GM23338 (cell line): ENCODE measurements around the gene CDK17. TPM values are rescaled to one million over a fixed set of nuclear protein-coding genes. Genes with fewer than 3 reads are reported as not detected.

Source experiments
- ATAC-seq: fragments of 200-7000 bp; cut with Tn5 transposase; 3 replicates; pipeline ENCODE4 v1.9.1; 2020
- DNase-seq: peaks from one replicate; pipeline ENCODE4 v3.0.0-alpha.2; 2015; ENCODE audit warnings: low spot score
- H2AFZ ChIP-seq: fragments of 200-600 bp; sonication (generic); 2 replicates; pipeline ENCODE4 v1.8.0; 2016; ENCODE audit warnings: antibody characterized with exemption, mild to moderate bottlenecking, moderate library complexity
- H3F3A ChIP-seq: fragments of 200-600 bp; sonication (generic); replicated peaks from 2 replicates; pipeline ENCODE4 v1.8.0; 2017; ENCODE audit warnings: antibody characterized with exemption, mixed run types, low read depth
- H3K27ac ChIP-seq: fragments of 200-600 bp; sonication (generic); 2 replicates; pipeline ENCODE4 v1.6.1; 2016; ENCODE audit warnings: low read depth
- H3K27me3 ChIP-seq: fragments of 200-600 bp; sonication (generic); 2 replicates; pipeline ENCODE4 v1.8.0; 2016; ENCODE audit warnings: mild to moderate bottlenecking, mixed run types, moderate library complexity; ENCODE audit not compliant: insufficient read depth
- H3K36me3 ChIP-seq: fragments of 200-600 bp; sonication (generic); 2 replicates; pipeline ENCODE4 v1.8.0; 2016; ENCODE audit warnings: mild to moderate bottlenecking; ENCODE audit not compliant: insufficient read depth
- H3K4me1 ChIP-seq: fragments of 200-600 bp; sonication (generic); 2 replicates; pipeline ENCODE4 v1.8.0; 2016; ENCODE audit warnings: mild to moderate bottlenecking, moderate library complexity; ENCODE audit not compliant: insufficient read depth
- H3K4me2 ChIP-seq: fragments of 200-600 bp; sonication (generic); 2 replicates; pipeline ENCODE4 v1.7.1; 2017; ENCODE audit warnings: mixed run types
- H3K4me3 ChIP-seq: fragments of 200-600 bp; sonication (generic); 2 replicates; pipeline ENCODE4 v1.6.1; 2016; ENCODE audit warnings: mixed run types
- H3K79me2 ChIP-seq: fragments of 200-600 bp; sonication (generic); replicated peaks from 2 replicates; pipeline ENCODE4 v1.8.0; 2017; ENCODE audit warnings: mild to moderate bottlenecking; ENCODE audit not compliant: insufficient read depth
- H3K9me2 ChIP-seq: fragments of 200-600 bp; sonication (generic); 2 replicates; pipeline ENCODE4 v1.8.0; 2017; ENCODE audit not compliant: insufficient read depth
- H4K20me1 ChIP-seq: fragments of 200-600 bp; sonication (generic); replicated peaks from 2 replicates; pipeline ENCODE4 v1.8.0; 2017; ENCODE audit warnings: mild to moderate bottlenecking; ENCODE audit not compliant: insufficient read depth
- H3K27ac Mint-ChIP-seq: 2 replicates; pipeline ENCODE4 v1.8.0; 2020; ENCODE audit warnings: inconsistent platforms, mild to moderate bottlenecking, moderate library complexity, mixed read lengths
- H3K27me3 Mint-ChIP-seq: 3 replicates; pipeline ENCODE4 v1.8.0; 2022; ENCODE audit warnings: low read depth, mild to moderate bottlenecking, moderate library complexity, mixed read lengths, inconsistent platforms; ENCODE audit not compliant: insufficient read depth, poor library complexity
- H3K36me3 Mint-ChIP-seq: 3 replicates; pipeline ENCODE4 v1.8.0; 2021; ENCODE audit warnings: low read depth, mild to moderate bottlenecking, inconsistent platforms, moderate library complexity, mixed read lengths
- H3K4me1 Mint-ChIP-seq: 3 replicates; pipeline ENCODE4 v1.8.0; 2020; ENCODE audit warnings: mild to moderate bottlenecking, inconsistent platforms, mixed read lengths
- H3K4me3 Mint-ChIP-seq: 3 replicates; pipeline ENCODE4 v1.8.0; 2021; ENCODE audit warnings: moderate library complexity, mild to moderate bottlenecking, inconsistent platforms, mixed read lengths
- H3K9me3 Mint-ChIP-seq: 3 replicates; pipeline ENCODE4 v1.8.0; 2020; ENCODE audit warnings: moderate library complexity, mild to moderate bottlenecking, inconsistent platforms, mixed read lengths
- CREB1 ChIP-seq: fragments of 250-450 bp; sonication (Bioruptor Pico); IDR thresholded peaks from 2 replicates; pipeline ENCODE4 v1.5.0; 2020; ENCODE audit warnings: low read depth, mild to moderate bottlenecking, moderate library complexity
- CTCF ChIP-seq, 2 experiments: fragments of 200-600 bp in 1 of 2; sonication (generic) in 1 of 2; conservative IDR thresholded peaks; 2 replicates each; pipeline versions ENCODE4 v1.5.1 to v1.6.1; 2016 to 2017; ENCODE audit warnings: antibody characterized with exemption in 2 of 2, low read depth in 2 of 2, mild to moderate bottlenecking in 2 of 2, moderate library complexity in 1 of 2
- ETS1 ChIP-seq: IDR thresholded peaks from 2 replicates; pipeline ENCODE4 v1.6.1; 2016; ENCODE audit warnings: antibody characterized with exemption
- EZH2 ChIP-seq: fragments of 200-600 bp; sonication (generic); IDR thresholded peaks from one replicate; pipeline ENCODE4 v1.8.0; 2017; ENCODE audit warnings: antibody characterized with exemption, mild to moderate bottlenecking, low read depth; ENCODE audit not compliant: unreplicated experiment
- EZH2phosphoT487 ChIP-seq: fragments of 200-600 bp; sonication (generic); IDR thresholded peaks from one replicate; pipeline ENCODE4 v1.8.1; 2018; ENCODE audit warnings: antibody characterized with exemption; ENCODE audit not compliant: unreplicated experiment
- JUNB ChIP-seq: IDR thresholded peaks from one replicate; pipeline ENCODE4 v1.6.1; 2016; ENCODE audit warnings: antibody characterized with exemption; ENCODE audit not compliant: unreplicated experiment
- POLR2AphosphoS5 ChIP-seq: IDR thresholded peaks from 2 replicates; pipeline ENCODE4 v1.6.1; 2016; ENCODE audit warnings: antibody characterized with exemption, low read depth
- REST ChIP-seq: IDR thresholded peaks from one replicate; pipeline ENCODE4 v1.6.1; 2018; ENCODE audit warnings: antibody characterized with exemption; ENCODE audit not compliant: unreplicated experiment
- STAT1 ChIP-seq: IDR thresholded peaks from one replicate; pipeline ENCODE4 v1.6.1; 2016; ENCODE audit warnings: antibody characterized with exemption; ENCODE audit not compliant: unreplicated experiment
- ZNF114 ChIP-seq: fragments of 250-450 bp; sonication (Bioruptor Pico); IDR thresholded peaks from 2 replicates; pipeline ENCODE4 v1.5.0; 2020; ENCODE audit warnings: mild to moderate bottlenecking, moderate library complexity
- ZNF331 ChIP-seq: fragments of 250-450 bp; sonication (Bioruptor Pico); IDR thresholded peaks from 2 replicates; pipeline ENCODE4 v1.5.0; 2020; ENCODE audit warnings: low read depth, mild to moderate bottlenecking, moderate library complexity
- polyA plus RNA-seq: library from polyadenylated mRNA; unstranded; fragments of >200 nt; fragmentation: Nextera tagmentation; extraction: Ambion mirVana; gene quantifications from 2 replicates; pipeline ENCODE4 v1.2.1, GENCODE V29; 2016
- total RNA-seq: library from RNA; depleted of rRNA; stranded (reverse); fragments of >200 nt; shearing (Covaris generic); gene quantifications from 2 replicates; pipeline ENCODE4 v1.2.3, GENCODE V29; 2014

The CDK17 gene
- total and polyA plus RNA-seq, 2 experiments from 2014 or later, result 7.6 to 34.2 TPM

GRCh38 chr12:96444399-96444798, 44.2 kb upstream of the CDK17 start:
- peaks cover 3% of the 10 kb centered on the region; the same call in 1 of the 3 replicates for H3K9me3 Mint-ChIP-seq
- no peaks in the 10 kb centered on the region for H3K4me1 ChIP-seq
- ATAC-seq (no peak), DNase-seq (no peak)
- no peaks in the 10 kb centered on the region for H4K20me1 ChIP-seq
- no peak overlapping the region for H3K4me3 Mint-ChIP-seq
- no peak overlapping the region for H3K4me3 ChIP-seq
- H3K27me3 Mint-ChIP-seq, result no peaks in the 10 kb centered on the region
- no peaks in the 10 kb centered on the region for H3K79me2 ChIP-seq
- H3K4me2 ChIP-seq, result no peak overlapping the region
- H3K4me1 Mint-ChIP-seq, result no peaks in the 10 kb centered on the region; the same call in 2 of the 3 replicates
- H3K36me3 Mint-ChIP-seq, result no peaks in the 10 kb centered on the region
- H3F3A ChIP-seq, result no peaks in the 10 kb centered on the region
- H3K9me2 ChIP-seq, result no peaks in the 10 kb centered on the region
- H3K36me3 ChIP-seq, result no peaks in the 10 kb centered on the region
- TF ChIP-seq ZNF331 (CRISPR knock-in tag) (no peak), POLR2AphosphoS5 (no peak), EZH2 (no peak), REST (no peak), ZNF114 (CRISPR knock-in tag) (no peak), JUNB (no peak), CTCF (conservative IDR thresholded peaks at IDR 0.05; ENCODE audit: low read depth in 2 of 2) (no peak), ETS1 (no peak), EZH2phosphoT487 (no peak)
- no peak overlapping the region for H2AFZ ChIP-seq
- H3K27ac ChIP-seq, result no peak overlapping the region
- no peak overlapping the region for H3K27ac Mint-ChIP-seq
- H3K27me3 ChIP-seq, result no peaks in the 10 kb centered on the region

- TF ChIP-seq ZNF331 (CRISPR knock-in tag) (no peak), STAT1 (no peak), EZH2phosphoT487 (no peak), ZNF114 (CRISPR knock-in tag) (no peak), EZH2 (no peak), CREB1 (CRISPR knock-in tag) (no peak)
- ATAC-seq, result no peak
- H3K27me3 Mint-ChIP-seq, result no peaks in the 10 kb centered on the region
These were observed 42.7 kb upstream of the CDK17 start for GRCh38 chr12:96442906-96443305.

More at GRCh38 chr12:96442906-96443305, 42.7 kb upstream of the CDK17 start:
- no peaks in the 10 kb centered on the region; the same call in 2 of the 3 replicates for H3K4me1 Mint-ChIP-seq
- Histone ChIP-seq H3K27me3 (no peaks in the 10 kb centered on the region), H3K4me1 (no peaks in the 10 kb centered on the region), H3K79me2 (no peaks in the 10 kb centered on the region), H3K4me3 (no peak overlapping the region), H2AFZ (no peak overlapping the region), H4K20me1 (no peaks in the 10 kb centered on the region), H3K36me3 (no peaks in the 10 kb centered on the region), H3K27ac (no peak overlapping the region), H3F3A (no peaks in the 10 kb centered on the region), H3K9me2 (no peaks in the 10 kb centered on the region), H3K4me2 (no peak overlapping the region)
- H3K4me3 Mint-ChIP-seq, result no peak overlapping the region
- no peak overlapping the region for H3K27ac Mint-ChIP-seq
- no peaks in the 10 kb centered on the region for H3K36me3 Mint-ChIP-seq
- no peak for DNase-seq
- H3K9me3 Mint-ChIP-seq, result peaks cover 3% of the 10 kb centered on the region; the same call in 1 of the 3 replicates
